NB4 (cell line): ENCODE measurements around the gene PHF12.

Experiments
- DNase-seq: peaks from one replicate; pipeline ENCODE4 v3.0.0; 2010; ENCODE audit warnings: low read depth
- H3K4me3 ChIP-seq: one replicate; pipeline ENCODE4 v1.5.1; 2011; ENCODE audit warnings: mild to moderate bottlenecking, low read depth, low read length, moderate library complexity
- MYC ChIP-seq: IDR thresholded peaks from 2 replicates; pipeline ENCODE4 v1.6.1; 2011; ENCODE audit warnings: low read depth, low read length
- POLR2A ChIP-seq: IDR thresholded peaks from 2 replicates; pipeline ENCODE4 v1.6.1; 2011; ENCODE audit warnings: mild to moderate bottlenecking; ENCODE audit not compliant: insufficient read length; ENCODE audit errors: extremely low read depth
- TF ChIP-seq, protein P1 (sequence below): IDR thresholded peaks from 2 replicates; pipeline ENCODE4 v1.6.1; 2011; ENCODE audit warnings: low read depth, low read length
- TF ChIP-seq, protein P2 (sequence below): IDR thresholded peaks from one replicate; pipeline ENCODE4 v1.5.1; 2012; ENCODE audit warnings: low read depth, low read length

The PHF12 gene

DNA sequence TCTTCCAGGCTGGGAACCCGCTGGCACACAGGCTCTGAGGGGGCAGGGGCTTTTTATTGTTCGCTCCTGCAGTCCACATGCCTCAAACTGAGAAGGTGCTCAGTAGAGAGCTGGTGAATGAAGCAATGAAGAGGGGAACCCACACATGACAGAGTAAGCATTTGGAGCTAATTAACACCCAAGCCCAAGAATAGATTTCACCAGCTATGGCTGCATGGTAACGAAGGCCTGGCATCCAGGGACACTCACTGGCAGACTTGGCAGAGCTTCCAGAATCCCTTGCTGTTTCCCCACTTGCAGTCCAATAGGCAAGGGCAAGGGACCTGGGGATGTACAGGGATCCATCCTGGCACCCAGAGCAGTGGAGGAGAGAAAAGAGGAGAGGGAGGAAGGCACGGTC lies 66.0 kb downstream of the PHF12 start:
- DNase-seq, result no peak
- no peak for TF ChIP-seq MYC
- TF ChIP-seq POLR2A, result no peak
- TF ChIP-seq, protein P1, sequence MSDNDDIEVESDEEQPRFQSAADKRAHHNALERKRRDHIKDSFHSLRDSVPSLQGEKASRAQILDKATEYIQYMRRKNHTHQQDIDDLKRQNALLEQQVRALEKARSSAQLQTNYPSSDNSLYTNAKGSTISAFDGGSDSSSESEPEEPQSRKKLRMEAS, result no peak
- TF ChIP-seq, protein P2, sequence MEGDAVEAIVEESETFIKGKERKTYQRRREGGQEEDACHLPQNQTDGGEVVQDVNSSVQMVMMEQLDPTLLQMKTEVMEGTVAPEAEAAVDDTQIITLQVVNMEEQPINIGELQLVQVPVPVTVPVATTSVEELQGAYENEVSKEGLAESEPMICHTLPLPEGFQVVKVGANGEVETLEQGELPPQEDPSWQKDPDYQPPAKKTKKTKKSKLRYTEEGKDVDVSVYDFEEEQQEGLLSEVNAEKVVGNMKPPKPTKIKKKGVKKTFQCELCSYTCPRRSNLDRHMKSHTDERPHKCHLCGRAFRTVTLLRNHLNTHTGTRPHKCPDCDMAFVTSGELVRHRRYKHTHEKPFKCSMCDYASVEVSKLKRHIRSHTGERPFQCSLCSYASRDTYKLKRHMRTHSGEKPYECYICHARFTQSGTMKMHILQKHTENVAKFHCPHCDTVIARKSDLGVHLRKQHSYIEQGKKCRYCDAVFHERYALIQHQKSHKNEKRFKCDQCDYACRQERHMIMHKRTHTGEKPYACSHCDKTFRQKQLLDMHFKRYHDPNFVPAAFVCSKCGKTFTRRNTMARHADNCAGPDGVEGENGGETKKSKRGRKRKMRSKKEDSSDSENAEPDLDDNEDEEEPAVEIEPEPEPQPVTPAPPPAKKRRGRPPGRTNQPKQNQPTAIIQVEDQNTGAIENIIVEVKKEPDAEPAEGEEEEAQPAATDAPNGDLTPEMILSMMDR, result no peak
- no peak overlapping the region for H3K4me3 ChIP-seq

DNA sequence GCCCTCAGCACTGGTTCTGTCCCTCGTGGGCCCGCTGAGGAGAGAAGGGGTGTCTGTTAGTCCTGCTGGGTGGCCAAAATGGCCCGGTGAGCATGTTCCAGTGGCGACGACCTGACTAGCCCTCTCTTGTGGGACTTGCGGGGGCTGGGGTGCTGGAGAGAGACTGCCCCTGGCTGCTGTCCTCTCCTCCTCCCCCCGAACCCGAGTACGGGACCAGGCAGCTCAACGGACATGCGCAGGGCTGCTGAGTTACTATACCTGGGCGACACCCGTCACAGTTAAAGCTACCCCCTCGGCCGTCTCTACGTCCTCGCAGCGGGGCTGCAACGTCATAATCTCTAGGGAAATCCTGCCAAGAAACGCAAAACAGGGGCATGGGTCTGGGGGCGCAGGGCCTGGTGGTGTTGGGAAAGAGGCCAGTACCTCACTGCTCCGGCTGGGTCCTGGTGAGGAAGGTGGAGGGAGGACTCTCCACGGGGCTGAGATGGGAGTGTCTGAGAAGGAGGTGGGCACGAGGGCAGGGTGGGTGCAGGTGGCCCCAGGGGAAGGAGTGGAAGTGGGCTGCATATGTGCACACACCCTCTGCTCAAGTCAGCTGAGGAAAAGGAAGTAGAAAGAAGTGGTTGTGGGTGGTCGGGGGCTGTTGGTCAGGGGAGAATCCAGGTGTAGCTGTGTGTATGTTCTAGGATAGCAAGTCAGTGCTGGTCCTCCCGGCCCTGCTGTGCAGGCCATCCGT lies 67.2 kb downstream of the PHF12 start:
- no peak overlapping the region for H3K4me3 ChIP-seq
- no peak for DNase-seq
- no peak for TF ChIP-seq POLR2A
- TF ChIP-seq, protein P2, result no peak

DNA sequence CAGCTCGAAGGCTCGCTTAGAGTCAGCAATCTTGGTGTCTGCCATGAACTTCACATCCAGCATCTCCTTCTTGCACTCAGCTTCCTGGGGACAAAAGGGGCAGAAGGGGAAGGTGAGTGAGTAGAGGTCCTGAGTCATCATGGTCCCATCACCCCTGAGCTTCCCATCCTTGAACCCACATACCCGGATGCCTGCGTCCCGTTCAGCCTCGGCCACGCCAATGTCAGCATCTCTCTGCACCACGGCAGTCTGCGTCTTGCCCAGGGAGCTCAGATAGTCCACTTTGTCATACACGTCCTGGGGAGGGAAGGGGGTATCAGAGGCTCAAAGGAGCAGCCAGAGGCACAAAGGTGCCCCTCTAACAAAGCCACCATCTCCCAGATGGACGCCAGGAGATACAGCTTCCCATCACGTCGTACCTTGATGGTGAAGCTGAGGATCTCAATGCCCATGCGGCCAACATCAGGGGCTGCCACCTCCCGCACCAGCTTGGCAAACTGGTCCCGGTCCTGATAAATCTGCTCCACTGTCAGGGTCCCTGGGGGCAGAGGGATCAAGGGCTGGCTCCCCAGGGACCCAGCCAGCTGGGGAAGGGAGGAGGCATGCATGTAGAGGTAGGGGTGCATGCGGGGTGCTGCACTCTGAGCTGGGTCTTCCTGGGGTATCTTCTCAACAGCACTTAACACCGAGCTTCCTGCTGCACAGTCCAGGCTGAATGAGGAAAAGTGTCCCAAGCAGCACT lies 69.0 kb downstream of the PHF12 start:
- no peak for DNase-seq
- TF ChIP-seq, protein P1, result no peak
- TF ChIP-seq MYC (no peak), POLR2A (no peak)
- TF ChIP-seq, protein P2, result no peak
- no peak overlapping the region for H3K4me3 ChIP-seq

DNA sequence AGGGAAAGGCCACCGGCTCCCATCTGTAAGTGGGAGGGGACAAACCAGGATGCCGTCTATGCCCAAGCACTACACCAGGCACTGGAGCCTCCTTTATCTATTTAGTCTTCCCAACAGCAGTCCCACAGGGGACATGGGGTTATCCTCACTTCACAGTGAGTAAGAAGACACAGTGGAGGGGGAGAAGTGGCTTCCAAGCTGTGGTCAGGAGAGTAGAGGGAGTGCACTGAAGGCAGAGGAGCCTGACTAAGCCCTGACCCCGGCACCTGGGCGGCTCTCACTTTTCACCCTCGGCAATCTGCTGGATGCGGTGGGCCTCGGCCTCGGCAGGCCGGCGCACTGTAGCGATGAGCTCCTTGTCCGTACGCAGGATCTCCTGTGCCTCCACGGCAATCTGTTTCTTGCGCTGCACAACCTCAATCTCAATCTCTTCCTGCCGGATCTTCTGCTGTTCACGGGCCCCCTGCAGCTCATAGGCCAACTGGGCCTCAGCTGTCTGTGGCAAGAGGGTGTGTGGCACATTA lies 69.7 kb downstream of the PHF12 start:
- H3K4me3 ChIP-seq, result no peak overlapping the region
- TF ChIP-seq POLR2A (no peak), MYC (no peak)
- TF ChIP-seq, protein P1, result no peak
- TF ChIP-seq, protein P2, result no peak

DNA sequence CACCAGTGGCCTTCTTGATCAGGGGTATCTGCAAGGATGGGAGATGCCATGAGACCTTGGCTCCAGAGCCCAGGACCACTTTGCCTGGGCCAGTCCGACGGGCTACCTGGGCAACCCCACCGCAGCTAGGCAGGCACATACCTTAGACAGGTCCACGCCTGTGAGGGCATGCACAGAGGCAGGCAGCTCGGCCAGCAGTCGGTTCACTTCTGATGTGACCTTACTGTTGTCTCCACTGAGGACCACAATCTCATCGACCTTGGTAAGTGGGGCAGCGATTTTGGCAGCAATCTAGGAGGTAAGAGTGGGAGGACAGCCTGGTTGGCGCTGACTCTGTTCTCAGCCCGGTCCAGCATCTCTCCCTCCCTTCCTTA lies 70.8 kb downstream of the PHF12 start:
- no peak for DNase-seq
- H3K4me3 ChIP-seq, result no peak overlapping the region

More for the DNA sequence above, 69.7 kb downstream of the PHF12 start:
- DNase-seq, result no peak

More for the DNA sequence above, 70.8 kb downstream of the PHF12 start:
- TF ChIP-seq, protein P2, result no peak
- TF ChIP-seq, protein P1, result no peak
- TF ChIP-seq MYC (no peak), POLR2A (no peak)
